Measurements from ENCODE around the gene SAMD11. TPM values are rescaled to one million over a fixed set of nuclear protein-coding genes. Genes with fewer than 3 reads are reported as not detected.

The SAMD11 gene
- total and polyA plus RNA-seq, 4 donors = 0.51 to 4.1 (median 1.3) TPM

DNA sequence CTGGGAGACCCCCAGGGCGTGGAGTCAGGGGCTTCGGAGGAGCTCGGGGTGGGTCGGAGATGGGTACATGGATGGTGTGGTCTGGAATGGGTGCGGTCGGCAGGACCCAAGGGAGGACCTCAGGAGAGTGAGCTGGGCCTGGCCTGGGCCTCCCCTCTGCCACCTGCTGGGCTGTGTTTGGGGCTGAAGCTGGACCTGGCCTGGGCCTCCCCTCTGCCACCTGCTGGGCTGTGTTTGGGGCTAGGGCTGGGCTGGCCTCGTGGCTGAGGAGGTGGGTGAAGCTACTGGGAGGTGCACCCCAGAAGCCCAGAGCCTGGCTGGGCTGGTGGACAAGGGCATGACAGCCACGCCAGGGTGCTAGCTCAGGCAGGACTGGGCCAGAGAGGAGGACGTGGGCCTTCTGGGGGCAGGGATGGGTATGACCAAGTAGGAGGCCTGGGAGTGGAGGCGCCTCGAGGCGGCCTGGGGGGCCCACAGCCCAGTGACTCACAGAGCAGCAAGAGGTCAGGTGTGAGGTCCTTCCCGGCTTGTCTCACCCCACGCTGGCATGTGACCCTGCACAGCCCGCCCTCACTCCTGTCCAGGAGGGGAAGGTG, 14.5 kb downstream of the SAMD11 start:
- Histone ChIP-seq H3K27me3 (ENCODE audit: control insufficient read depth in 4 of 4, insufficient read depth in 4 of 4, low read length in 3 of 4) (peaks cover 0 to 4% (median 1%) of the 10 kb centered on the region in 4 donors), H3K9me3 (ENCODE audit: control insufficient read depth in 4 of 4, low read length in 3 of 4) (no peaks in the 10 kb centered on the region), H3K27ac (ENCODE audit: low read depth in 1 of 2, low read length in 2 of 2) (no peak overlapping the region), H3K36me3 (ENCODE audit: control insufficient read depth in 4 of 4, insufficient read depth in 3 of 4, low read depth in 1 of 4, low read length in 3 of 4) (no peaks in the 10 kb centered on the region), H3K9ac (ENCODE audit: low read depth in 1 of 2, low read length in 2 of 2) (no peak overlapping the region), H3K4me1 (ENCODE audit: control insufficient read depth in 4 of 4, insufficient read depth in 4 of 4, low read length in 3 of 4) (peaks cover 16 to 46% (median 23%) of the 10 kb centered on the region in 4 donors), H3K4me3 (ENCODE audit: low read depth in 1 of 3, low read length in 3 of 3) (no peak overlapping the region)
- TF ChIP-seq NR2F2 (IDR thresholded peaks at IDR 0.05) (no peak), GABPA (IDR thresholded peaks at IDR 0.05 in 1 of 2, conservative IDR thresholded peaks at IDR 0.05 in 1 of 2) (no peak), RAD21 (IDR thresholded peaks at IDR 0.05) (peak; percentile 71 to 79)
- TF ChIP-seq, protein P1, sequence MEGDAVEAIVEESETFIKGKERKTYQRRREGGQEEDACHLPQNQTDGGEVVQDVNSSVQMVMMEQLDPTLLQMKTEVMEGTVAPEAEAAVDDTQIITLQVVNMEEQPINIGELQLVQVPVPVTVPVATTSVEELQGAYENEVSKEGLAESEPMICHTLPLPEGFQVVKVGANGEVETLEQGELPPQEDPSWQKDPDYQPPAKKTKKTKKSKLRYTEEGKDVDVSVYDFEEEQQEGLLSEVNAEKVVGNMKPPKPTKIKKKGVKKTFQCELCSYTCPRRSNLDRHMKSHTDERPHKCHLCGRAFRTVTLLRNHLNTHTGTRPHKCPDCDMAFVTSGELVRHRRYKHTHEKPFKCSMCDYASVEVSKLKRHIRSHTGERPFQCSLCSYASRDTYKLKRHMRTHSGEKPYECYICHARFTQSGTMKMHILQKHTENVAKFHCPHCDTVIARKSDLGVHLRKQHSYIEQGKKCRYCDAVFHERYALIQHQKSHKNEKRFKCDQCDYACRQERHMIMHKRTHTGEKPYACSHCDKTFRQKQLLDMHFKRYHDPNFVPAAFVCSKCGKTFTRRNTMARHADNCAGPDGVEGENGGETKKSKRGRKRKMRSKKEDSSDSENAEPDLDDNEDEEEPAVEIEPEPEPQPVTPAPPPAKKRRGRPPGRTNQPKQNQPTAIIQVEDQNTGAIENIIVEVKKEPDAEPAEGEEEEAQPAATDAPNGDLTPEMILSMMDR (IDR thresholded peaks at IDR 0.05; ENCODE audit: low read depth, low read length, missing input control) = peak; percentile 56
- no peak for DNase-seq (ENCODE audit: low spot score)
- 62% methylated on average over 15 of the region's 15 CpGs for WGBS

DNA sequence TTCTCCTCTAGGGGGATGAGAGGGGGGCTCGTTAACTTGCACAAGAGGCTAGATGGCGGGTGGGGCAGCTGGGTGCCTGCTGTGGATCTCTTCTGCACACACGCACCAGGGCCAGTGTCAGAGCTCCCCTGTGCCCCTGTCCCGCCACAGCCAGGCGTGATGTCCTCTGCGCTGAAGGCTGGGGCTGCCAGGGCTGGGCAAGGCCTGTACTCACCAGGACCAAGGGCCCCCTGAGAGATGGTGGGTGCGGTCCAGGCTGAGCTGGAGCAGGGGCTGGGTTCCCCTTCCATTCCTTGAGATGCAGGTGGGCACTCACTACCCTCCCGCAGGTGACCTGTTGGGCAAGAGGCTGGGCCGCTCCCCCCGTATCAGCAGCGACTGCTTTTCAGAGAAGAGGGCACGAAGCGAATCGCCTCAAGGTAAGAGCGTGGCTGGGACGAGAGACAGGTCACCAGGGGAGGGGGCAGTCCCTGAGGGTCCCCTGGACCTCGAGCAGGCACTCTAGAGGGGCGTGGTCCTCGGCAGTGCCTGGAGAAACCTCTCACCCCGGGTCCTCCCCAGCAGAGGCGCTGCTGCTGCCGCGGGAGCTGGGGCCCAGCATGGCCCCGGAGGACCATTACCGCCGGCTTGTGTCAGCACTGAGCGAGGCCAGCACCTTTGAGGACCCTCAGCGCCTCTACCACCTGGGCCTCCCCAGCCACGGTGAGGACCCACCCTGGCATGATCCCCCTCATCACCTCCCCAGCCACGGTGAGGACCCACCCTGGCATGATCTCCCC, 15.2 kb downstream of the SAMD11 start:
- Histone ChIP-seq H3K9ac (ENCODE audit: low read depth in 1 of 2, low read length in 2 of 2) (no peak overlapping the region), H3K4me3 (ENCODE audit: low read depth in 1 of 3, low read length in 3 of 3) (no peak overlapping the region)

More for the DNA sequence above, 15.2 kb downstream of the SAMD11 start:
- DNase-seq (ENCODE audit: low spot score) = no peak
- Histone ChIP-seq H3K27ac (ENCODE audit: low read depth in 1 of 2, low read length in 2 of 2) (no peak overlapping the region), H3K36me3 (ENCODE audit: control insufficient read depth in 4 of 4, insufficient read depth in 3 of 4, low read depth in 1 of 4, low read length in 3 of 4) (no peaks in the 10 kb centered on the region), H3K4me1 (ENCODE audit: control insufficient read depth in 4 of 4, insufficient read depth in 4 of 4, low read length in 3 of 4) (peaks cover 16 to 46% (median 23%) of the 10 kb centered on the region in 4 donors), H3K9me3 (ENCODE audit: control insufficient read depth in 4 of 4, low read length in 3 of 4) (no peaks in the 10 kb centered on the region), H3K27me3 (ENCODE audit: control insufficient read depth in 4 of 4, insufficient read depth in 4 of 4, low read length in 3 of 4) (peaks cover 0 to 4% (median 1%) of the 10 kb centered on the region in 4 donors)
- TF ChIP-seq NR2F2 (IDR thresholded peaks at IDR 0.05) (no peak), FOXA2 (IDR thresholded peaks at IDR 0.05) (no peak), JUND (IDR thresholded peaks at IDR 0.05) (no peak), GABPA (IDR thresholded peaks at IDR 0.05 in 1 of 2, conservative IDR thresholded peaks at IDR 0.05 in 1 of 2) (no peak), TAF1 (conservative IDR thresholded peaks at IDR 0.05) (no peak), SP1 (IDR thresholded peaks at IDR 0.05) (no peak), HNF4A (conservative IDR thresholded peaks at IDR 0.05) (no peak), FOXA1 (IDR thresholded peaks at IDR 0.05) (no peak), EGR1 (IDR thresholded peaks at IDR 0.05; ENCODE audit: low read depth in 2 of 2) (no peak), HNF4G (IDR thresholded peaks at IDR 0.05) (no peak), RAD21 (IDR thresholded peaks at IDR 0.05) (no peak), RXRA (IDR thresholded peaks at IDR 0.05) (no peak), YY1 (IDR thresholded peaks at IDR 0.05) (no peak)
- TF ChIP-seq, protein P2, sequence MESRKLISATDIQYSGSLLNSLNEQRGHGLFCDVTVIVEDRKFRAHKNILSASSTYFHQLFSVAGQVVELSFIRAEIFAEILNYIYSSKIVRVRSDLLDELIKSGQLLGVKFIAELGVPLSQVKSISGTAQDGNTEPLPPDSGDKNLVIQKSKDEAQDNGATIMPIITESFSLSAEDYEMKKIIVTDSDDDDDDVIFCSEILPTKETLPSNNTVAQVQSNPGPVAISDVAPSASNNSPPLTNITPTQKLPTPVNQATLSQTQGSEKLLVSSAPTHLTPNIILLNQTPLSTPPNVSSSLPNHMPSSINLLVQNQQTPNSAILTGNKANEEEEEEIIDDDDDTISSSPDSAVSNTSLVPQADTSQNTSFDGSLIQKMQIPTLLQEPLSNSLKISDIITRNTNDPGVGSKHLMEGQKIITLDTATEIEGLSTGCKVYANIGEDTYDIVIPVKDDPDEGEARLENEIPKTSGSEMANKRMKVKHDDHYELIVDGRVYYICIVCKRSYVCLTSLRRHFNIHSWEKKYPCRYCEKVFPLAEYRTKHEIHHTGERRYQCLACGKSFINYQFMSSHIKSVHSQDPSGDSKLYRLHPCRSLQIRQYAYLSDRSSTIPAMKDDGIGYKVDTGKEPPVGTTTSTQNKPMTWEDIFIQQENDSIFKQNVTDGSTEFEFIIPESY (IDR thresholded peaks at IDR 0.05) = no peak
- TF ChIP-seq, protein P3, sequence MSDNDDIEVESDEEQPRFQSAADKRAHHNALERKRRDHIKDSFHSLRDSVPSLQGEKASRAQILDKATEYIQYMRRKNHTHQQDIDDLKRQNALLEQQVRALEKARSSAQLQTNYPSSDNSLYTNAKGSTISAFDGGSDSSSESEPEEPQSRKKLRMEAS (IDR thresholded peaks at IDR 0.05) = no peak
- TF ChIP-seq, protein P4, sequence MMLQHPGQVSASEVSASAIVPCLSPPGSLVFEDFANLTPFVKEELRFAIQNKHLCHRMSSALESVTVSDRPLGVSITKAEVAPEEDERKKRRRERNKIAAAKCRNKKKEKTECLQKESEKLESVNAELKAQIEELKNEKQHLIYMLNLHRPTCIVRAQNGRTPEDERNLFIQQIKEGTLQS (IDR thresholded peaks at IDR 0.05) = no peak
- TF ChIP-seq, protein P5, sequence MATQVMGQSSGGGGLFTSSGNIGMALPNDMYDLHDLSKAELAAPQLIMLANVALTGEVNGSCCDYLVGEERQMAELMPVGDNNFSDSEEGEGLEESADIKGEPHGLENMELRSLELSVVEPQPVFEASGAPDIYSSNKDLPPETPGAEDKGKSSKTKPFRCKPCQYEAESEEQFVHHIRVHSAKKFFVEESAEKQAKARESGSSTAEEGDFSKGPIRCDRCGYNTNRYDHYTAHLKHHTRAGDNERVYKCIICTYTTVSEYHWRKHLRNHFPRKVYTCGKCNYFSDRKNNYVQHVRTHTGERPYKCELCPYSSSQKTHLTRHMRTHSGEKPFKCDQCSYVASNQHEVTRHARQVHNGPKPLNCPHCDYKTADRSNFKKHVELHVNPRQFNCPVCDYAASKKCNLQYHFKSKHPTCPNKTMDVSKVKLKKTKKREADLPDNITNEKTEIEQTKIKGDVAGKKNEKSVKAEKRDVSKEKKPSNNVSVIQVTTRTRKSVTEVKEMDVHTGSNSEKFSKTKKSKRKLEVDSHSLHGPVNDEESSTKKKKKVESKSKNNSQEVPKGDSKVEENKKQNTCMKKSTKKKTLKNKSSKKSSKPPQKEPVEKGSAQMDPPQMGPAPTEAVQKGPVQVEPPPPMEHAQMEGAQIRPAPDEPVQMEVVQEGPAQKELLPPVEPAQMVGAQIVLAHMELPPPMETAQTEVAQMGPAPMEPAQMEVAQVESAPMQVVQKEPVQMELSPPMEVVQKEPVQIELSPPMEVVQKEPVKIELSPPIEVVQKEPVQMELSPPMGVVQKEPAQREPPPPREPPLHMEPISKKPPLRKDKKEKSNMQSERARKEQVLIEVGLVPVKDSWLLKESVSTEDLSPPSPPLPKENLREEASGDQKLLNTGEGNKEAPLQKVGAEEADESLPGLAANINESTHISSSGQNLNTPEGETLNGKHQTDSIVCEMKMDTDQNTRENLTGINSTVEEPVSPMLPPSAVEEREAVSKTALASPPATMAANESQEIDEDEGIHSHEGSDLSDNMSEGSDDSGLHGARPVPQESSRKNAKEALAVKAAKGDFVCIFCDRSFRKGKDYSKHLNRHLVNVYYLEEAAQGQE (IDR thresholded peaks at IDR 0.05) = no peak
- TF ChIP-seq, protein P1 (IDR thresholded peaks at IDR 0.05; ENCODE audit: low read depth, low read length, missing input control) = no peak
- WGBS = 71% methylated on average over 30 of the region's 30 CpGs
